ENCODE results near the gene SATL1.
"Not testable (repeated sequence)": the region's sequence is repeated elsewhere in the genome, so short reads cannot be mapped to it uniquely, and the experiment has no call there.

Gene SATL1

GRCh38 chrX:85243761-85244449, at the start of gene SATL1, which contains the start of gene ZNF711:
TSS of gene SATL1 (minus strand) at chrX:85243779. CDS start at chrX:85108968, 134,811 bp downstream.
TSS of gene ZNF711 (plus strand) at chrX:85243991. CDS start at chrX:85247573, 3,582 bp downstream.
- DNase-seq (ENCODE audit: low read depth): peak; percentile 17

- DNase-seq (ENCODE audit: low read depth): no peak
Observed at GRCh38 chrX:85288992-85289723, 45.6 kb upstream of the SATL1 start.

- not testable (repeated sequence) for DNase-seq (ENCODE audit: low read depth)
Observed at GRCh38 chrX:85285286-85285685, 41.7 kb upstream of the SATL1 start.

- DNase-seq (ENCODE audit: low read depth): no peak
Observed at GRCh38 chrX:85244450-85245211, 1.1 kb upstream of the SATL1 start.

GRCh38 chrX:85243155-85243554, 424 bp downstream of the SATL1 start:
- no peak for DNase-seq (ENCODE audit: low read depth)

GRCh38 chrX:85223359-85223758, 20.2 kb downstream of the SATL1 start:
- DNase-seq (ENCODE audit: low read depth): no peak

GRCh38 chrX:85221361-85221760, 22.2 kb downstream of the SATL1 start:
- DNase-seq (ENCODE audit: low read depth): no peak

- no peak for DNase-seq (ENCODE audit: low read depth)
Observed at GRCh38 chrX:85215946-85216345, 27.6 kb downstream of the SATL1 start.

- no peak for DNase-seq (ENCODE audit: low read depth)
Observed at GRCh38 chrX:85213792-85214530, 29.6 kb downstream of the SATL1 start.

- no peak for DNase-seq (ENCODE audit: low read depth)
Observed at GRCh38 chrX:85203461-85203970, 40.1 kb downstream of the SATL1 start.

- DNase-seq (ENCODE audit: low read depth): no peak
Observed at GRCh38 chrX:85196319-85196718, 47.3 kb downstream of the SATL1 start.

- no peak for DNase-seq (ENCODE audit: low read depth)
Observed at GRCh38 chrX:85159644-85160043, 83.9 kb downstream of the SATL1 start.

- no peak for DNase-seq (ENCODE audit: low read depth)
Observed at GRCh38 chrX:85140964-85141363, 102.6 kb downstream of the SATL1 start.

GRCh38 chrX:85139422-85139821, 104.2 kb downstream of the SATL1 start:
- DNase-seq (ENCODE audit: low read depth): no peak

- no peak for DNase-seq (ENCODE audit: low read depth)
Observed at GRCh38 chrX:85136409-85136808, 107.2 kb downstream of the SATL1 start.

GRCh38 chrX:85115252-85115651, 128.3 kb downstream of the SATL1 start:
- no peak for DNase-seq (ENCODE audit: low read depth)

- DNase-seq (ENCODE audit: low read depth): no peak
Observed at GRCh38 chrX:85114776-85115175, 128.8 kb downstream of the SATL1 start.

- DNase-seq (ENCODE audit: low read depth): no peak
Observed at GRCh38 chrX:85114171-85114570, 129.4 kb downstream of the SATL1 start.

- no peak for DNase-seq (ENCODE audit: low read depth)
Observed at GRCh38 chrX:85113746-85114145, 129.8 kb downstream of the SATL1 start.

- no peak for DNase-seq (ENCODE audit: low read depth)
Observed at GRCh38 chrX:85112293-85112692, 131.3 kb downstream of the SATL1 start.

- no peak for DNase-seq (ENCODE audit: low read depth)
Observed at GRCh38 chrX:85111347-85111746, 132.2 kb downstream of the SATL1 start.

- DNase-seq (ENCODE audit: low read depth): no peak
Observed at GRCh38 chrX:85109235-85109634, 134.3 kb downstream of the SATL1 start.
